HepG2 (cell line): ENCODE measurements around the gene BMP6.

Experiments used
- CBX5 ChIP-seq: sonication (generic); formaldehyde crosslinking; IDR thresholded peaks from 2 replicates; pipeline ENCODE4 v1.4.0; 2020; ENCODE audit warnings: missing genetic modification reagents, borderline replicate concordance
- CTCF ChIP-seq: sonication (generic); formaldehyde crosslinking; IDR thresholded peaks from 2 replicates; pipeline ENCODE4 v1.5.0; 2020; ENCODE audit warnings: mild to moderate bottlenecking, missing genetic modification reagents, moderate library complexity
- DMAP1 ChIP-seq: IDR thresholded peaks from 2 replicates; pipeline ENCODE4 v1.6.1; 2016
- MAFK ChIP-seq, 2 experiments: IDR thresholded peaks in 1 of 2; conservative IDR thresholded peaks in 1 of 2; 2 replicates each; pipeline ENCODE4 v1.6.1; 2011; ENCODE audit warnings: improper control_type of control experiment in 2 of 2, low read length in 2 of 2
- PLRG1 ChIP-seq: fragments of 450-650 bp; conservative IDR thresholded peaks from 2 replicates; pipeline ENCODE4 v1.6.1; 2016
- POLR2A ChIP-seq, 2 experiments: IDR thresholded peaks; 2 replicates each; pipeline ENCODE4 v1.6.1; 2011; ENCODE audit warnings: low read depth in 2 of 2, low read length in 2 of 2, mild to moderate bottlenecking in 1 of 2, moderate library complexity in 1 of 2; ENCODE audit not compliant: insufficient read depth in 1 of 2
- RFX1 ChIP-seq: fragments of 450-650 bp; IDR thresholded peaks from 2 replicates; pipeline ENCODE4 v1.6.1; 2017
- TCF12 ChIP-seq, 2 experiments: fragments of 450-650 bp in 1 of 2; sonication (generic) in 1 of 2; formaldehyde crosslinking in 1 of 2; IDR thresholded peaks; 2 replicates each; pipeline versions ENCODE4 v1.6.1 to v1.8.0; 2017 to 2022; ENCODE audit warnings: antibody characterized with exemption in 1 of 2, mild to moderate bottlenecking in 1 of 2, missing genetic modification reagents in 1 of 2, moderate library complexity in 1 of 2
- ZNF124 ChIP-seq: sonication (generic); formaldehyde crosslinking; IDR thresholded peaks from 2 replicates; pipeline ENCODE4 v1.4.0; 2020; ENCODE audit warnings: missing genetic modification reagents
- ZNF552 ChIP-seq: sonication (generic); formaldehyde crosslinking; IDR thresholded peaks from 2 replicates; pipeline ENCODE4 v1.9.0; 2022; ENCODE audit warnings: missing genetic modification reagents, mild to moderate bottlenecking, borderline replicate concordance
- ZNF605 ChIP-seq: sonication (generic); formaldehyde crosslinking; IDR thresholded peaks from 2 replicates; pipeline ENCODE4 v1.8.0; 2022; ENCODE audit warnings: mild to moderate bottlenecking, missing genetic modification reagents
- ZNF883 ChIP-seq: sonication (generic); formaldehyde crosslinking; IDR thresholded peaks from 2 replicates; pipeline ENCODE4 v1.5.1; 2020; ENCODE audit warnings: mild to moderate bottlenecking, missing genetic modification reagents; ENCODE audit errors: not compliant biosample characterization

- TF ChIP-seq PLRG1 (no peak), TCF12 (IDR thresholded peaks at IDR 0.05) (no peak), TCF12 (CRISPR knock-in tag; IDR thresholded peaks at IDR 0.05) (no peak), ZNF124 (no peak), ZNF883 (CRISPR knock-in tag) (no peak), DMAP1 (CRISPR knock-in tag) (no peak), POLR2A (IDR thresholded peaks at IDR 0.05; ENCODE audit: insufficient read depth in 1 of 2, low read depth in 2 of 2, low read length in 2 of 2) (no peak), CBX5 (CRISPR knock-in tag) (no peak), ZNF605 (no peak), MAFK (conservative IDR thresholded peaks at IDR 0.05 in 1 of 2, IDR thresholded peaks at IDR 0.05 in 1 of 2; ENCODE audit: low read length in 2 of 2) (no peak), RFX1 (no peak), CTCF (CRISPR knock-in tag) (no peak), ZNF552 (CRISPR knock-in tag) (no peak)
These were observed 85.5 kb downstream of the BMP6 start for GRCh38 chr6:7811441-7811840.
